Bone marrow (tissue), 2 donors: ENCODE measurements around the gene HPSE2.
"Not testable (repeated sequence)": the region's sequence is repeated elsewhere in the genome, so short reads cannot be mapped to it uniquely, and the experiment has no call there.

Source experiments
- DNase-seq, 2 donors: peaks; one replicate each; lab custom pipeline; 2025; lab: John Stamatoyannopoulos, UW

Gene HPSE2

GRCh38 chr10:98919899-98920298, 315.8 kb downstream of the HPSE2 start:
- no peak for DNase-seq

- DNase-seq, result no peak
These were observed 317.8 kb downstream of the HPSE2 start for GRCh38 chr10:98917828-98918227.

- DNase-seq, result no peak
These were observed 319.0 kb downstream of the HPSE2 start for GRCh38 chr10:98916526-98917125.

- no peak for DNase-seq
These were observed 319.7 kb downstream of the HPSE2 start for GRCh38 chr10:98915911-98916310.

- no peak for DNase-seq
These were observed 325.1 kb downstream of the HPSE2 start for GRCh38 chr10:98910546-98910945.

- no peak for DNase-seq
These were observed 325.6 kb downstream of the HPSE2 start for GRCh38 chr10:98910048-98910447.

GRCh38 chr10:98908868-98909267, 326.8 kb downstream of the HPSE2 start:
- DNase-seq, result no peak

GRCh38 chr10:98908247-98908646, 327.4 kb downstream of the HPSE2 start:
- not testable (repeated sequence) for DNase-seq

GRCh38 chr10:98901441-98902110, 334.1 kb downstream of the HPSE2 start:
- DNase-seq, result no peak

GRCh38 chr10:98899018-98899417, 336.6 kb downstream of the HPSE2 start:
- DNase-seq, result no peak

- no peak for DNase-seq
These were observed 343.1 kb downstream of the HPSE2 start for GRCh38 chr10:98892523-98892922.

- DNase-seq, result no peak
These were observed 349.0 kb downstream of the HPSE2 start for GRCh38 chr10:98886686-98887085.

GRCh38 chr10:98885378-98885777, 350.3 kb downstream of the HPSE2 start:
- no peak for DNase-seq

GRCh38 chr10:98881789-98882188, 353.9 kb downstream of the HPSE2 start:
- no peak for DNase-seq

- DNase-seq, result no peak
These were observed 354.7 kb downstream of the HPSE2 start for GRCh38 chr10:98880971-98881370.

- DNase-seq, result no peak
These were observed 356.7 kb downstream of the HPSE2 start for GRCh38 chr10:98878921-98879320.

GRCh38 chr10:98878418-98878817, 357.2 kb downstream of the HPSE2 start:
- no peak for DNase-seq

- DNase-seq, result no peak
These were observed 373.7 kb downstream of the HPSE2 start for GRCh38 chr10:98861962-98862361.

- DNase-seq, result no peak
These were observed 377.1 kb downstream of the HPSE2 start for GRCh38 chr10:98858525-98858924.

- DNase-seq, result no peak
These were observed 380.1 kb downstream of the HPSE2 start for GRCh38 chr10:98855403-98856189.

- DNase-seq, result no peak
These were observed 383.0 kb downstream of the HPSE2 start for GRCh38 chr10:98852686-98853085.

GRCh38 chr10:98848361-98848760, 387.3 kb downstream of the HPSE2 start:
- DNase-seq, result no peak

GRCh38 chr10:98846787-98847186, 388.9 kb downstream of the HPSE2 start:
- no peak for DNase-seq
